Measurements from ENCODE around the gene KLHL22. TPM values are rescaled to one million over a fixed set of nuclear protein-coding genes. Genes with fewer than 3 reads are reported as not detected.

KLHL22 gene
- total and polyA plus RNA-seq, 2 of the 13 experiments (the other 11 are each of a cell fraction or from before 2014, with no cell fraction given), result 10.9 to 14.8 TPM

- TF ChIP-seq ZXDC (CRISPR knock-in tag; IDR thresholded peaks at IDR 0.05), result peak; percentile 61; the same call in 1 of the 2 replicates
- no peak for TF ChIP-seq KLF15 (CRISPR knock-in tag; IDR thresholded peaks at IDR 0.05; ENCODE audit: borderline replicate concordance)
- TF ChIP-seq, protein P1, sequence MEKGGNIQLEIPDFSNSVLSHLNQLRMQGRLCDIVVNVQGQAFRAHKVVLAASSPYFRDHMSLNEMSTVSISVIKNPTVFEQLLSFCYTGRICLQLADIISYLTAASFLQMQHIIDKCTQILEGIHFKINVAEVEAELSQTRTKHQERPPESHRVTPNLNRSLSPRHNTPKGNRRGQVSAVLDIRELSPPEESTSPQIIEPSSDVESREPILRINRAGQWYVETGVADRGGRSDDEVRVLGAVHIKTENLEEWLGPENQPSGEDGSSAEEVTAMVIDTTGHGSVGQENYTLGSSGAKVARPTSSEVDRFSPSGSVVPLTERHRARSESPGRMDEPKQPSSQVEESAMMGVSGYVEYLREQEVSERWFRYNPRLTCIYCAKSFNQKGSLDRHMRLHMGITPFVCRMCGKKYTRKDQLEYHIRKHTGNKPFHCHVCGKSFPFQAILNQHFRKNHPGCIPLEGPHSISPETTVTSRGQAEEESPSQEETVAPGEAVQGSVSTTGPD (CRISPR knock-in tag; IDR thresholded peaks at IDR 0.05), result no peak
- TF ChIP-seq, protein P2, sequence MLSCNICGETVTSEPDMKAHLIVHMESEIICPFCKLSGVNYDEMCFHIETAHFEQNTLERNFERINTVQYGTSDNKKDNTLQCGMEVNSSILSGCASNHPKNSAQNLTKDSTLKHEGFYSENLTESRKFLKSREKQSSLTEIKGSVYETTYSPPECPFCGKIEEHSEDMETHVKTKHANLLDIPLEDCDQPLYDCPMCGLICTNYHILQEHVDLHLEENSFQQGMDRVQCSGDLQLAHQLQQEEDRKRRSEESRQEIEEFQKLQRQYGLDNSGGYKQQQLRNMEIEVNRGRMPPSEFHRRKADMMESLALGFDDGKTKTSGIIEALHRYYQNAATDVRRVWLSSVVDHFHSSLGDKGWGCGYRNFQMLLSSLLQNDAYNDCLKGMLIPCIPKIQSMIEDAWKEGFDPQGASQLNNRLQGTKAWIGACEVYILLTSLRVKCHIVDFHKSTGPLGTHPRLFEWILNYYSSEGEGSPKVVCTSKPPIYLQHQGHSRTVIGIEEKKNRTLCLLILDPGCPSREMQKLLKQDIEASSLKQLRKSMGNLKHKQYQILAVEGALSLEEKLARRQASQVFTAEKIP (CRISPR knock-in tag; IDR thresholded peaks at IDR 0.05; ENCODE audit: borderline replicate concordance), result no peak
- TF ChIP-seq ZSCAN30 (CRISPR knock-in tag; IDR thresholded peaks at IDR 0.05), result 0 out of 2 replicates have a peak, but pooled peaks have one; percentile 81
- no peak for TF ChIP-seq SCMH1 (CRISPR knock-in tag; IDR thresholded peaks at IDR 0.05; ENCODE audit: borderline replicate concordance)
- TF ChIP-seq ZNF331 (CRISPR knock-in tag; IDR thresholded peaks at IDR 0.05), result peak; percentile 77; the same call in 1 of the 2 replicates
- TF ChIP-seq, protein P3, sequence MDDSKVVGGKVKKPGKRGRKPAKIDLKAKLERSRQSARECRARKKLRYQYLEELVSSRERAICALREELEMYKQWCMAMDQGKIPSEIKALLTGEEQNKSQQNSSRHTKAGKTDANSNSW (CRISPR knock-in tag; IDR thresholded peaks at IDR 0.05; ENCODE audit: borderline replicate concordance), result no peak
- TF ChIP-seq, protein P4, sequence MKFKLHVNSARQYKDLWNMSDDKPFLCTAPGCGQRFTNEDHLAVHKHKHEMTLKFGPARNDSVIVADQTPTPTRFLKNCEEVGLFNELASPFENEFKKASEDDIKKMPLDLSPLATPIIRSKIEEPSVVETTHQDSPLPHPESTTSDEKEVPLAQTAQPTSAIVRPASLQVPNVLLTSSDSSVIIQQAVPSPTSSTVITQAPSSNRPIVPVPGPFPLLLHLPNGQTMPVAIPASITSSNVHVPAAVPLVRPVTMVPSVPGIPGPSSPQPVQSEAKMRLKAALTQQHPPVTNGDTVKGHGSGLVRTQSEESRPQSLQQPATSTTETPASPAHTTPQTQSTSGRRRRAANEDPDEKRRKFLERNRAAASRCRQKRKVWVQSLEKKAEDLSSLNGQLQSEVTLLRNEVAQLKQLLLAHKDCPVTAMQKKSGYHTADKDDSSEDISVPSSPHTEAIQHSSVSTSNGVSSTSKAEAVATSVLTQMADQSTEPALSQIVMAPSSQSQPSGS (CRISPR knock-in tag; IDR thresholded peaks at IDR 0.05), result 0 out of 2 replicates have a peak, but pooled peaks have one; percentile 19
- peak; percentile 41; the same call in 1 of the 2 replicates for TF ChIP-seq ATF3 (CRISPR knock-in tag; IDR thresholded peaks at IDR 0.05)
- TF ChIP-seq ARNT2 (CRISPR knock-in tag; IDR thresholded peaks at IDR 0.05; ENCODE audit: low read depth), result peak; percentile 11; the same call in 1 of the 2 replicates
- TF ChIP-seq, protein P5, sequence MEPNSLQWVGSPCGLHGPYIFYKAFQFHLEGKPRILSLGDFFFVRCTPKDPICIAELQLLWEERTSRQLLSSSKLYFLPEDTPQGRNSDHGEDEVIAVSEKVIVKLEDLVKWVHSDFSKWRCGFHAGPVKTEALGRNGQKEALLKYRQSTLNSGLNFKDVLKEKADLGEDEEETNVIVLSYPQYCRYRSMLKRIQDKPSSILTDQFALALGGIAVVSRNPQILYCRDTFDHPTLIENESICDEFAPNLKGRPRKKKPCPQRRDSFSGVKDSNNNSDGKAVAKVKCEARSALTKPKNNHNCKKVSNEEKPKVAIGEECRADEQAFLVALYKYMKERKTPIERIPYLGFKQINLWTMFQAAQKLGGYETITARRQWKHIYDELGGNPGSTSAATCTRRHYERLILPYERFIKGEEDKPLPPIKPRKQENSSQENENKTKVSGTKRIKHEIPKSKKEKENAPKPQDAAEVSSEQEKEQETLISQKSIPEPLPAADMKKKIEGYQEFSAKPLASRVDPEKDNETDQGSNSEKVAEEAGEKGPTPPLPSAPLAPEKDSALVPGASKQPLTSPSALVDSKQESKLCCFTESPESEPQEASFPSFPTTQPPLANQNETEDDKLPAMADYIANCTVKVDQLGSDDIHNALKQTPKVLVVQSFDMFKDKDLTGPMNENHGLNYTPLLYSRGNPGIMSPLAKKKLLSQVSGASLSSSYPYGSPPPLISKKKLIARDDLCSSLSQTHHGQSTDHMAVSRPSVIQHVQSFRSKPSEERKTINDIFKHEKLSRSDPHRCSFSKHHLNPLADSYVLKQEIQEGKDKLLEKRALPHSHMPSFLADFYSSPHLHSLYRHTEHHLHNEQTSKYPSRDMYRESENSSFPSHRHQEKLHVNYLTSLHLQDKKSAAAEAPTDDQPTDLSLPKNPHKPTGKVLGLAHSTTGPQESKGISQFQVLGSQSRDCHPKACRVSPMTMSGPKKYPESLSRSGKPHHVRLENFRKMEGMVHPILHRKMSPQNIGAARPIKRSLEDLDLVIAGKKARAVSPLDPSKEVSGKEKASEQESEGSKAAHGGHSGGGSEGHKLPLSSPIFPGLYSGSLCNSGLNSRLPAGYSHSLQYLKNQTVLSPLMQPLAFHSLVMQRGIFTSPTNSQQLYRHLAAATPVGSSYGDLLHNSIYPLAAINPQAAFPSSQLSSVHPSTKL (CRISPR knock-in tag; IDR thresholded peaks at IDR 0.05), result no peak; the same call in 1 of the 2 replicates
- 0 out of 2 replicates have a peak, but pooled peaks have one; percentile 25 for TF ChIP-seq ZNF510 (CRISPR knock-in tag; IDR thresholded peaks at IDR 0.05; ENCODE audit: low read depth)
Observed at GRCh38 chr22:20495861-20496681, 476 bp upstream of the KLHL22 start (continued).

All from HepG2 (cell line).